ENCODE measurements around the gene CD69.

CD69 gene

GRCh38 chr12:9779209-9779608 lies 18.5 kb upstream of the CD69 start:
- H3K36me3 ChIP-seq: no peaks in the 10 kb centered on the region
- TF ChIP-seq CTCF (IDR thresholded peaks at IDR 0.05): no peak
- no peaks in the 10 kb centered on the region for H3K27me3 ChIP-seq
- no peak overlapping the region for H3K27ac ChIP-seq
- peaks cover 0 to 3% of the 10 kb centered on the region in 2 experiments for H3K4me1 ChIP-seq (ENCODE audit: control insufficient read depth in 1 of 2, insufficient read depth in 1 of 2, low read depth in 1 of 2, low read length in 1 of 2)
- H3K4me3 ChIP-seq (ENCODE audit: low read depth in 1 of 2, low read length in 1 of 2): no peak overlapping the region
- no peaks in the 10 kb centered on the region for H3K9me3 ChIP-seq

- peaks cover 0 to 3% of the 10 kb centered on the region in 2 experiments for H3K4me1 ChIP-seq (ENCODE audit: control insufficient read depth in 1 of 2, insufficient read depth in 1 of 2, low read depth in 1 of 2, low read length in 1 of 2)
- H3K27me3 ChIP-seq: no peaks in the 10 kb centered on the region
- H3K36me3 ChIP-seq: no peaks in the 10 kb centered on the region
- no peak for TF ChIP-seq CTCF (IDR thresholded peaks at IDR 0.05)
- no peak overlapping the region for H3K4me3 ChIP-seq (ENCODE audit: low read depth in 1 of 2, low read length in 1 of 2)
- H3K9me3 ChIP-seq: no peaks in the 10 kb centered on the region
- no peak overlapping the region for H3K27ac ChIP-seq
These were observed 16.1 kb upstream of the CD69 start for GRCh38 chr12:9776781-9777180.

- no peak overlapping the region for H3K27ac ChIP-seq
- no peaks in the 10 kb centered on the region for H3K9me3 ChIP-seq
- H3K4me3 ChIP-seq (ENCODE audit: low read depth in 1 of 2, low read length in 1 of 2): no peak overlapping the region
- no peaks in the 10 kb centered on the region for H3K27me3 ChIP-seq
- TF ChIP-seq CTCF (IDR thresholded peaks at IDR 0.05): no peak
- H3K36me3 ChIP-seq: no peaks in the 10 kb centered on the region
- H3K4me1 ChIP-seq (ENCODE audit: control insufficient read depth in 1 of 2, insufficient read depth in 1 of 2, low read depth in 1 of 2, low read length in 1 of 2): peaks cover 0 to 3% of the 10 kb centered on the region in 2 experiments
These were observed 12.6 kb upstream of the CD69 start for GRCh38 chr12:9773216-9773877.

GRCh38 chr12:9763025-9763424 lies 2.3 kb upstream of the CD69 start:
- H3K9me3 ChIP-seq: no peaks in the 10 kb centered on the region
- H3K27me3 ChIP-seq: no peaks in the 10 kb centered on the region
- H3K36me3 ChIP-seq: no peaks in the 10 kb centered on the region
- peaks cover 31 to 43% of the 10 kb centered on the region in 2 experiments for H3K4me1 ChIP-seq (ENCODE audit: control insufficient read depth in 1 of 2, insufficient read depth in 1 of 2, low read depth in 1 of 2, low read length in 1 of 2)
- no peak overlapping the region for H3K4me3 ChIP-seq (ENCODE audit: low read depth in 1 of 2, low read length in 1 of 2)
- no peak for TF ChIP-seq CTCF (IDR thresholded peaks at IDR 0.05)
- peak overlapping the region; percentile 4 for H3K27ac ChIP-seq

- TF ChIP-seq CTCF (IDR thresholded peaks at IDR 0.05): no peak
- Histone ChIP-seq H3K4me3 (ENCODE audit: low read depth in 1 of 2, low read length in 1 of 2) (no peak overlapping the region), H3K27me3 (no peaks in the 10 kb centered on the region), H3K36me3 (no peaks in the 10 kb centered on the region), H3K9me3 (no peaks in the 10 kb centered on the region), H3K4me1 (ENCODE audit: control insufficient read depth in 1 of 2, insufficient read depth in 1 of 2, low read depth in 1 of 2, low read length in 1 of 2) (peaks cover 32 to 43% of the 10 kb centered on the region in 2 experiments), H3K27ac (no peak overlapping the region)
These were observed 1.7 kb upstream of the CD69 start for GRCh38 chr12:9762369-9762768.
